Endothelial cell of umbilical vein (primary cell): ENCODE data around the gene FAM13B. TPM values are rescaled to one million over a fixed set of nuclear protein-coding genes. Genes with fewer than 3 reads are reported as not detected.
"Not testable (repeated sequence)": the region's sequence is repeated elsewhere in the genome, so short reads cannot be mapped to it uniquely, and the experiment has no call there.

Experiments used
- BruUV-seq: library from RNA; stranded (reverse); fragments of 400-500 nt; replicated peaks from 2 replicates; lab custom pipeline; 2021; lab: Mats Ljungman, UMichigan
- CTCF ChIA-PET: fragments of 300-600, 350-600 bp; sonication (Branson Sonifier 250); formaldehyde crosslinking; loops from one replicate; lab custom pipeline; 2021; ENCODE audit warnings: antibody characterized with exemption, inconsistent platforms; lab: Charles Lee
- POLR2A ChIA-PET: fragments of 300-600, 350-600 bp; sonication (Branson Sonifier 250); formaldehyde crosslinking; loops from one replicate; lab custom pipeline; 2021; ENCODE audit warnings: antibody characterized with exemption, inconsistent platforms; lab: Charles Lee
- DNase-seq: peaks from one replicate; pipeline ENCODE4 v3.0.0-alpha.2; 2011; ENCODE audit warnings: low read depth, low spot score
- FAIRE-seq: peaks from 2 replicates; lab custom pipeline; 2011; peaks lifted over from hg19 to GRCh38; lab: Jason Lieb, UNC
- H2AFZ ChIP-seq: 2 replicates; pipeline ENCODE4 v1.6.0; 2012; ENCODE audit warnings: low read depth, low read length, control low read depth, inconsistent platforms
- H3K27ac ChIP-seq: 2 replicates; pipeline ENCODE4 v1.5.1; 2011; ENCODE audit warnings: low read depth, mild to moderate bottlenecking, control low read depth, low read length, moderate library complexity; ENCODE audit not compliant: insufficient read depth
- H3K27me3 ChIP-seq, 2 experiments: 2 replicates each; pipeline versions ENCODE4 v1.6.0 to v1.6.1; 2011; ENCODE audit warnings: low read length in 2 of 2, mixed read lengths in 1 of 2; ENCODE audit not compliant: control insufficient read depth in 2 of 2, insufficient read depth in 2 of 2
- H3K36me3 ChIP-seq, 2 experiments: 2 replicates in 1 of 2; 3 replicates in 1 of 2; pipeline ENCODE4 v1.5.1; 2011; ENCODE audit warnings: low read length in 2 of 2, mild to moderate bottlenecking in 1 of 2, moderate library complexity in 1 of 2; ENCODE audit not compliant: control insufficient read depth in 2 of 2, insufficient read depth in 2 of 2; ENCODE audit errors: extremely low read depth in 1 of 2
- H3K4me1 ChIP-seq: 3 replicates; pipeline ENCODE4 v1.5.1; 2011; ENCODE audit warnings: mild to moderate bottlenecking, low read length; ENCODE audit not compliant: control insufficient read depth, insufficient read depth; ENCODE audit errors: extremely low read depth
- H3K4me2 ChIP-seq: 2 replicates; pipeline ENCODE4 v1.6.1; 2011; ENCODE audit warnings: low read length, control low read depth, mixed read lengths; ENCODE audit not compliant: insufficient read depth
- H3K4me3 ChIP-seq, 3 experiments: fragments of 200-600 bp in 1 of 3; sonication (generic), shearing (Covaris generic) in 1 of 3; replicated peaks in 1 of 3; 2 replicates each; pipeline ENCODE4 v1.5.1; 2011 to 2016; ENCODE audit warnings: control low read depth in 3 of 3, low read length in 3 of 3, mild to moderate bottlenecking in 2 of 3, inconsistent platforms in 1 of 3, low read depth in 1 of 3, moderate library complexity in 1 of 3; ENCODE audit not compliant: insufficient read depth in 1 of 3
- H3K79me2 ChIP-seq: 2 replicates; pipeline ENCODE4 v1.6.0; 2012; ENCODE audit warnings: low read length, inconsistent platforms; ENCODE audit not compliant: control insufficient read depth, insufficient read depth
- H3K9ac ChIP-seq: replicated peaks from 2 replicates; pipeline ENCODE3; 2011; ENCODE audit warnings: low read length, control low read depth; ENCODE audit not compliant: insufficient read depth; ENCODE audit errors: extremely low read depth
- H3K9me1 ChIP-seq: replicated peaks from 3 replicates; pipeline ENCODE4 v1.6.0; 2011; ENCODE audit warnings: mild to moderate bottlenecking, low read length; ENCODE audit not compliant: control insufficient read depth, insufficient read depth; ENCODE audit errors: extremely low read depth
- H3K9me3 ChIP-seq: replicated peaks from 2 replicates; pipeline ENCODE4 v1.5.1; 2012; ENCODE audit warnings: low read length, inconsistent platforms; ENCODE audit not compliant: control insufficient read depth, insufficient read depth
- H4K20me1 ChIP-seq: replicated peaks from 2 replicates; pipeline ENCODE3; 2011; ENCODE audit warnings: mild to moderate bottlenecking, low read length; ENCODE audit not compliant: control insufficient read depth, insufficient read depth; ENCODE audit errors: extremely low read depth
- GATA2 ChIP-seq: IDR thresholded peaks from 2 replicates; pipeline ENCODE4 v1.7.0; 2011; ENCODE audit warnings: low read depth, mild to moderate bottlenecking, moderate library complexity, mixed read lengths, low read length; ENCODE audit not compliant: insufficient read length, insufficient read depth
- dilution Hi-C: fragments of 300-500 bp; cut with MboI; formaldehyde crosslinking; loops from one replicate; pipeline ENCODE4 v1.15.0; 2019; ENCODE audit warnings: low sequenced_read_pairs; ENCODE audit not compliant: extremely low pct_ligation_motif_present
- intact Hi-C: fragments of 100-400 bp; cut with micrococcal nuclease; formaldehyde crosslinking; loops from one replicate; pipeline ENCODE4 v1.10.0; 2022
- polyA plus RNA-seq, 4 experiments: library from polyadenylated mRNA; depleted of rRNA in 3 of 4; stranded (reverse) in 3 of 4; unstranded in 1 of 4; fragments of >200 nt; gene quantifications; 2 replicates each; pipeline versions ENCODE4 v1.2.1 to v1.2.3, GENCODE V29; 2011 to 2012; ENCODE audit warnings: missing spikeins in 1 of 4
- total RNA-seq: library from RNA; stranded (reverse); gene quantifications from 2 replicates; pipeline ENCODE4 v1.2.3, GENCODE V29; 2021

FAM13B gene
- total and polyA plus RNA-seq, 2 donors (not counting 3 experiments of a cell fraction or from before 2014, with no cell fraction given): 8.7 to 25.4 TPM

GRCh38 chr5:137944280-137944679, 88.6 kb downstream of the FAM13B start:
- peaks cover 12 to 17% of the 10 kb centered on the region in 2 experiments for H3K36me3 ChIP-seq
- DNase-seq, H3K27me3 ChIP-seq, H4K20me1 ChIP-seq, dilution Hi-C loops, H3K9me1 ChIP-seq, intact Hi-C loops, H3K9me3 ChIP-seq, FAIRE-seq, H3K4me2 ChIP-seq, H3K4me1 ChIP-seq, H3K27ac ChIP-seq, H2AFZ ChIP-seq, H3K9ac ChIP-seq, BruUV-seq, H3K4me3 ChIP-seq, H3K79me2 ChIP-seq: not testable (repeated sequence)
- POLR2A ChIA-PET: interaction anchor here (1.1 kb wide), 1 partner anchor 10 kb away, joined by 3 read pairs; no protein-coding TSS in a partner anchor
- CTCF ChIA-PET: interaction anchor here (1.1 to 3.0 kb wide), 2 partner anchors 82 to 165 kb away, joined by 3 to 14 read pairs; no protein-coding TSS in a partner anchor

- POLR2A ChIA-PET: no interaction called here
- Histone ChIP-seq H2AFZ (no peak overlapping the region), H3K79me2 (no peaks in the 10 kb centered on the region), H3K9me1 (no peaks in the 10 kb centered on the region), H3K4me1 (no peaks in the 10 kb centered on the region), H3K9ac (no peak overlapping the region), H3K9me3 (no peaks in the 10 kb centered on the region), H3K27ac (no peak overlapping the region), H3K4me2 (no peak overlapping the region), H4K20me1 (no peaks in the 10 kb centered on the region), H3K36me3 (peaks cover 5 to 7% of the 10 kb centered on the region in 2 experiments), H3K4me3 (no peak overlapping the region), H3K27me3 (no peaks in the 10 kb centered on the region)
- TSS peak; percentile 16 for BruUV-seq
- TF ChIP-seq GATA2: no peak
- no peak for DNase-seq
- CTCF ChIA-PET: interaction anchor here (1.0 to 2.0 kb wide), 4 partner anchors 9 to 160 kb away, joined by 3 to 7 read pairs (median 4); no protein-coding TSS in a partner anchor
- dilution Hi-C loops (no loop called here), intact Hi-C loops (no loop called here)
- no peak for FAIRE-seq
These were observed 93.5 kb downstream of the FAM13B start for GRCh38 chr5:137939331-137939730.
